Measurements from ENCODE around the gene HIPK4.
"Not testable (repeated sequence)": the region's sequence is repeated elsewhere in the genome, so short reads cannot be mapped to it uniquely, and the experiment has no call there.

Gene HIPK4

DNA sequence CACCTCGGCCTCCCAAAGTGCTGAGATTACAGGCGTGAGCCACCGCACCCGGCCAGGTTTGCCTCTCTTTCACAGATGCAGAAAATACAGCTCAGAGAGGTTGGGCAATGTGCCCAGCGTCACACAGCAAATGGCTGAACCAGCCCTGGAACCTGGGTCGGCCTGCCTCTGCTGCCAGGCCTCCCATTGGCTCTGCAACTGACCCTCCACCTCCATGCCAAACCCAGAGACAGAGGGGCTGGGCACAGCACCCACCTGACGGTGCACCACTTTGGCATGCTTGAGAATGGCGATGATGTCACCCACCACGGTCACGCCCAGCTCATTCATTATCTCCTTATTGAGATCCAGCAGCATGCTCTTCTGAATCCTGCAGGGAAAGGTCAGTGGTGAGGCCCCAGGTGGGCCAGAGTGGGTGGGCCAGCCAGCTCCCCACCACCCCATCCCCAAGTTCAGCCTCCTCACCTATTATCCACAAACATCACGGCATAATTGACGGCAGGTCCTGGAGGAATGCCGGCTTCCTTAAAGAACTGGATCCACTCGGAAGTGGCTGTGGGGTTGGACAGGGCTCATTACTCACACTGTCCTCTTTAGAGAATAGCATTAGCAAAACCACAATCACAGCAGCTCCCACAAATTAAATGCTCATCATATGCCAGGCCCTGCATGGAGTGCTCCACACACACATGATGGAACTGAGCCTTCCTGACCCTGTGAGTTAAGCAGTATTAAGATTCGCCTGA, 54.0 kb downstream of the HIPK4 start:
- no peak for DNase-seq

DNA sequence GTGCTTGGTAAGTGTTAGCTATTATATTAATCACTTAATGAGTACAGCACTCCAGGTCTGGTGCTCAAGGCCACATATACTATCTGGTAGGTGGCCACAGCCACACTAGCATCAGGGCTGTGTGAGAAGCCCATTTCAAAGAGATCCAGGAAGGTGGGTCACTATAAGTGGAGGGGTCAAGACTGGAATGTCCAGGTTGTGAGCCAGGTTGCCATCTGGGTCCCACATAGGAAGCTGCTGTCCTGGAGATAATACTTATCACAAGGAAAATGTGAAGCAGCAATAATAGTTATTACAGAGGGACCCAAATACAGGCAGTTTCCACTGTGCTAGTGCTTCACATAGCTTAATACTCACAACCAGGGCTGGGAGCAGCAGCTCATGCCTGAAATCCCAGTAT, 54.9 kb downstream of the HIPK4 start:
- DNase-seq, result no peak

- not testable (repeated sequence) for DNase-seq
These were observed 56.9 kb downstream of the HIPK4 start for GRCh38 chr19:40333083-40333482.

GRCh38 chr19:40332669-40333068, 57.3 kb downstream of the HIPK4 start:
- DNase-seq, result no peak

DNA sequence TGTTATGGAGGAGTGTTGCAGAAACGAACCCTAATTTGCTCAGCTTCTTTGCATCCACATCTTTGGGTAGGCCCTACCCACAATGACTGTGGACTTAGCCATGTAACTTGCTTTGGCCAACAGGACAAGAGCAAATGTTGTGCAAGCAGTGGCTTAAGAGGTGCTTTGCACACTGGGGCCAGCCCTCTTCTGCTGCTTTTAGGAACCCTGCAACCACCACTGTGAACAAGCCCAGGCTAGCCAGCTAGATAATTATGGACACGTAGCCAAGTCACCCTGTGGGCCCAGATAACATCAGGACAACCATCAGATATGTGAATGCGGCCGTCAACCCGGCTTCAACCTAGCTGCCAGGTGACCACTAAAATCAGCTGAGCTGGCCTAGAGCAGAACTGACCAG, 58.9 kb downstream of the HIPK4 start:
- DNase-seq, result no peak

All from CD4-positive, alpha-beta T cell treated with Interferon alpha-2 for 1 hour (primary cell).